ENCODE results near the gene SRPK2.
"Not testable (repeated sequence)": the region's sequence is repeated elsewhere in the genome, so short reads cannot be mapped to it uniquely, and the experiment has no call there.

Gene SRPK2

GRCh38 chr7:105295596-105296352, 92.9 kb downstream of the SRPK2 start:
- no peak for TF ChIP-seq CTCF (conservative IDR thresholded peaks at IDR 0.05; ENCODE audit: low read depth, low read length)
- H3K4me3 ChIP-seq (ENCODE audit: low read length) = no peak overlapping the region
- DNase-seq (ENCODE audit: low read depth) = no peak

- not testable (repeated sequence) for H3K4me3 ChIP-seq (ENCODE audit: low read length); DNase-seq (ENCODE audit: low read depth)
Measured at GRCh38 chr7:105294482-105294881, 94.2 kb downstream of the SRPK2 start.

- DNase-seq (ENCODE audit: low read depth) = no peak
- H3K4me3 ChIP-seq (ENCODE audit: low read length) = no peak overlapping the region
- no peak for TF ChIP-seq CTCF (conservative IDR thresholded peaks at IDR 0.05; ENCODE audit: low read depth, low read length)
Measured at GRCh38 chr7:105289704-105290103, 99.0 kb downstream of the SRPK2 start.

- DNase-seq (ENCODE audit: low read depth) = no peak
- no peak for TF ChIP-seq CTCF (conservative IDR thresholded peaks at IDR 0.05; ENCODE audit: low read depth, low read length)
- H3K4me3 ChIP-seq (ENCODE audit: low read length) = no peak overlapping the region
Measured at GRCh38 chr7:105286441-105286840, 102.3 kb downstream of the SRPK2 start.

- no peak for TF ChIP-seq CTCF (conservative IDR thresholded peaks at IDR 0.05; ENCODE audit: low read depth, low read length)
- no peak for DNase-seq (ENCODE audit: low read depth)
- H3K4me3 ChIP-seq (ENCODE audit: low read length) = no peak overlapping the region
Measured at GRCh38 chr7:105285118-105285874, 103.4 kb downstream of the SRPK2 start.

GRCh38 chr7:105284014-105284413, 104.7 kb downstream of the SRPK2 start:
- TF ChIP-seq CTCF (conservative IDR thresholded peaks at IDR 0.05; ENCODE audit: low read depth, low read length) = no peak
- H3K4me3 ChIP-seq (ENCODE audit: low read length) = no peak overlapping the region
- no peak for DNase-seq (ENCODE audit: low read depth)

GRCh38 chr7:105281966-105282365, 106.8 kb downstream of the SRPK2 start:
- no peak for DNase-seq (ENCODE audit: low read depth)
- no peak overlapping the region for H3K4me3 ChIP-seq (ENCODE audit: low read length)
- TF ChIP-seq CTCF (conservative IDR thresholded peaks at IDR 0.05; ENCODE audit: low read depth, low read length) = no peak

All from retinal pigment epithelial cell (primary cell).